Measurements from ENCODE around the gene COL18A1.

COL18A1 gene

GRCh38 chr21:45376459-45377324 lies 28.3 kb upstream of the COL18A1 start:
- DNase-seq (ENCODE audit: low spot score in 2 of 2): no peak
- no peak overlapping the region for H3K4me3 Mint-ChIP-seq
- no peak for ATAC-seq
- no peaks in the 10 kb centered on the region for H3K36me3 Mint-ChIP-seq
- H3K9me3 Mint-ChIP-seq: no peaks in the 10 kb centered on the region
- H3K27ac Mint-ChIP-seq: no peak overlapping the region
- H3K4me1 Mint-ChIP-seq: no peaks in the 10 kb centered on the region

GRCh38 chr21:45377325-45377709 lies 27.6 kb upstream of the COL18A1 start:
- no peaks in the 10 kb centered on the region for H3K36me3 Mint-ChIP-seq

GRCh38 chr21:45377866-45378257 lies 27.1 kb upstream of the COL18A1 start:
- no peaks in the 10 kb centered on the region for H3K4me1 Mint-ChIP-seq
- no peaks in the 10 kb centered on the region for H3K36me3 Mint-ChIP-seq
- no peak for DNase-seq (ENCODE audit: low spot score in 2 of 2)
- no peak overlapping the region for H3K4me3 Mint-ChIP-seq
- no peaks in the 10 kb centered on the region for H3K9me3 Mint-ChIP-seq
- no peak overlapping the region for H3K27ac Mint-ChIP-seq
- no peak for ATAC-seq

More at GRCh38 chr21:45377325-45377709, 27.6 kb upstream of the COL18A1 start:
- Mint-ChIP-seq H3K9me3 (no peaks in the 10 kb centered on the region), H3K27ac (no peak overlapping the region), H3K4me1 (no peaks in the 10 kb centered on the region), H3K4me3 (no peak overlapping the region)
- no peak for ATAC-seq
- no peak for DNase-seq (ENCODE audit: low spot score in 2 of 2)

- H3K27ac Mint-ChIP-seq: no peak overlapping the region
- no peak overlapping the region for H3K4me3 Mint-ChIP-seq
- no peaks in the 10 kb centered on the region for H3K4me1 Mint-ChIP-seq
- H3K36me3 Mint-ChIP-seq: no peaks in the 10 kb centered on the region
- no peak for ATAC-seq
- H3K9me3 Mint-ChIP-seq: no peaks in the 10 kb centered on the region
- DNase-seq (ENCODE audit: low spot score in 2 of 2): no peak
Observed at GRCh38 chr21:45378258-45378966, 26.6 kb upstream of the COL18A1 start.

DNA sequence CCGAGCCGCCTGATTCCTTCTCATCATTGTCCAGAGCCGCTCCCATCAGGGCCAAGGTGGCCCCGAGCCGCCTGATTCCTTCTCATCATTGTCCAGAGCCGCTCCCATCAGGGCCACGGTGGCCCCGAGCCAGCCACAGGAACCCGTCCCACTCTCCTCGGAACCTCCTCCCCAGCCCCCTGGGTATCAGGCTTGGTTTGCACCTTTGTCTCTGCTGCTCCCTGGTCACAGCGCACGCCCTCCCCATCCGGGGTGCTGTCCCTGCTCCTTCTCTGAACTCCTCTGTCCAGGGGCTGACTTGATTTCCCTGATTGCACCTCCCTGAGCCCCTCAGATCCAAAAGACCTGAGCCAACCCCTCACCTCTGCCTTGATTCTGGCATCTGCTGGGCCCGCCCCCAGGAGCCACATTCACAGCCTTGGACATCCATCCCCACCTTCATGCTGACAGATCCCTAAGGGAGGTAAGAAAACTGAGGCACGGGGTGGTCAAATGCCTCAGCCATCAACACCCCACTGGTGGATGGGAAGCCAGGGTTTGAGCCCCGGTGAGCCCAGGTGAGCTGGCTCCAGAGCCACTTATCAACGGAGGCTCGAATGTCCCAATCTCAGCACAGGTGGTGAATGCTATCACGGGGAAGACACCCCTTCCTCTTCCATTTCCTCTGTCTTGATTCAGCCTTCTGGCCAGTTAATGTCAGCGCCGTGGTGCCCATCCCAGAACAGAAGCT lies 25.6 kb upstream of the COL18A1 start:
- no peaks in the 10 kb centered on the region for H3K4me1 Mint-ChIP-seq
- H3K27ac Mint-ChIP-seq: no peak overlapping the region
- ATAC-seq (no peak), DNase-seq (ENCODE audit: low spot score in 2 of 2) (no peak)
- no peaks in the 10 kb centered on the region for H3K9me3 Mint-ChIP-seq
- H3K36me3 Mint-ChIP-seq: no peaks in the 10 kb centered on the region
- H3K4me3 Mint-ChIP-seq: no peak overlapping the region

DNA sequence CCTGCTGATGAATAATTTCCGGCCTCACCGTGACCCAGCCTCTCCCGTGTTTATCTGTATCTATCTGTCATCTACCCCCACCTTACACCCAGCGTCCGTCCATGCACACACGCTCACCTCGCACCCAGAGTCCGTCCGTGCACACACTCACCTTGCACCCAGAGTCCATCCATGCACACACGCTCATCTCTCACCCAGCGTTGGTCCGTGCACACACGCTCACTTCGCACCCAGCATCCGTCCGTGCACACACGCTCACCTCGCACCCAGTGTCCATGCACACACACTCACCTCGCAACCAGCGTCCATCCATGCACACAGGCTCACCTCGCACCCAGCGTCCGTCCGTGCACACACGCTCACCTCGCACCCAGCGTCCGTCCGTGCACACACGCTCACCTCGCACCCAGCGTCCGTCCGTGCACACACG lies 25.0 kb upstream of the COL18A1 start:
- Mint-ChIP-seq H3K27ac (no peak overlapping the region), H3K36me3 (no peaks in the 10 kb centered on the region), H3K4me1 (no peaks in the 10 kb centered on the region), H3K4me3 (no peak overlapping the region), H3K9me3 (no peaks in the 10 kb centered on the region)
- no peak for DNase-seq (ENCODE audit: low spot score in 2 of 2)
- no peak for ATAC-seq

- DNase-seq (ENCODE audit: low spot score in 2 of 2): no peak
- H3K27ac Mint-ChIP-seq: no peak overlapping the region
- no peak for ATAC-seq
- no peaks in the 10 kb centered on the region for H3K36me3 Mint-ChIP-seq
- no peak overlapping the region for H3K4me3 Mint-ChIP-seq
- H3K4me1 Mint-ChIP-seq: no peaks in the 10 kb centered on the region
- H3K9me3 Mint-ChIP-seq: no peaks in the 10 kb centered on the region
Observed at GRCh38 chr21:45380566-45380965, 24.4 kb upstream of the COL18A1 start.

GRCh38 chr21:45381036-45381787 lies 23.8 kb upstream of the COL18A1 start:
- Mint-ChIP-seq H3K9me3 (no peaks in the 10 kb centered on the region), H3K4me1 (no peaks in the 10 kb centered on the region), H3K27ac (no peak overlapping the region), H3K4me3 (no peak overlapping the region), H3K36me3 (no peaks in the 10 kb centered on the region)
- ATAC-seq: no peak
- DNase-seq (ENCODE audit: low spot score in 2 of 2): no peak

- no peak for ATAC-seq
- Mint-ChIP-seq H3K36me3 (no peaks in the 10 kb centered on the region), H3K4me3 (no peak overlapping the region), H3K9me3 (no peaks in the 10 kb centered on the region), H3K27ac (no peak overlapping the region), H3K4me1 (no peaks in the 10 kb centered on the region)
- no peak for DNase-seq (ENCODE audit: low spot score in 2 of 2)
Observed at GRCh38 chr21:45381865-45382696, 22.9 kb upstream of the COL18A1 start.

GRCh38 chr21:45382697-45382997 lies 22.3 kb upstream of the COL18A1 start:
- no peak overlapping the region for H3K27ac Mint-ChIP-seq
- ATAC-seq: no peak
- H3K4me1 Mint-ChIP-seq: no peaks in the 10 kb centered on the region
- no peak overlapping the region for H3K4me3 Mint-ChIP-seq
- no peaks in the 10 kb centered on the region for H3K9me3 Mint-ChIP-seq
- DNase-seq (ENCODE audit: low spot score in 2 of 2): no peak
- H3K36me3 Mint-ChIP-seq: no peaks in the 10 kb centered on the region

GRCh38 chr21:45383111-45383614 lies 21.8 kb upstream of the COL18A1 start:
- DNase-seq (ENCODE audit: low spot score in 2 of 2): no peak
- H3K27ac Mint-ChIP-seq: no peak overlapping the region
- H3K4me1 Mint-ChIP-seq: no peaks in the 10 kb centered on the region
- no peak for ATAC-seq
- no peaks in the 10 kb centered on the region for H3K9me3 Mint-ChIP-seq
- no peaks in the 10 kb centered on the region for H3K36me3 Mint-ChIP-seq
- no peak overlapping the region for H3K4me3 Mint-ChIP-seq

- Mint-ChIP-seq H3K4me1 (no peaks in the 10 kb centered on the region), H3K9me3 (no peaks in the 10 kb centered on the region), H3K4me3 (no peak overlapping the region), H3K27ac (no peak overlapping the region), H3K36me3 (no peaks in the 10 kb centered on the region)
- DNase-seq (ENCODE audit: low spot score in 2 of 2) (no peak), ATAC-seq (no peak)
Observed at GRCh38 chr21:45383615-45384201, 21.3 kb upstream of the COL18A1 start.

DNA sequence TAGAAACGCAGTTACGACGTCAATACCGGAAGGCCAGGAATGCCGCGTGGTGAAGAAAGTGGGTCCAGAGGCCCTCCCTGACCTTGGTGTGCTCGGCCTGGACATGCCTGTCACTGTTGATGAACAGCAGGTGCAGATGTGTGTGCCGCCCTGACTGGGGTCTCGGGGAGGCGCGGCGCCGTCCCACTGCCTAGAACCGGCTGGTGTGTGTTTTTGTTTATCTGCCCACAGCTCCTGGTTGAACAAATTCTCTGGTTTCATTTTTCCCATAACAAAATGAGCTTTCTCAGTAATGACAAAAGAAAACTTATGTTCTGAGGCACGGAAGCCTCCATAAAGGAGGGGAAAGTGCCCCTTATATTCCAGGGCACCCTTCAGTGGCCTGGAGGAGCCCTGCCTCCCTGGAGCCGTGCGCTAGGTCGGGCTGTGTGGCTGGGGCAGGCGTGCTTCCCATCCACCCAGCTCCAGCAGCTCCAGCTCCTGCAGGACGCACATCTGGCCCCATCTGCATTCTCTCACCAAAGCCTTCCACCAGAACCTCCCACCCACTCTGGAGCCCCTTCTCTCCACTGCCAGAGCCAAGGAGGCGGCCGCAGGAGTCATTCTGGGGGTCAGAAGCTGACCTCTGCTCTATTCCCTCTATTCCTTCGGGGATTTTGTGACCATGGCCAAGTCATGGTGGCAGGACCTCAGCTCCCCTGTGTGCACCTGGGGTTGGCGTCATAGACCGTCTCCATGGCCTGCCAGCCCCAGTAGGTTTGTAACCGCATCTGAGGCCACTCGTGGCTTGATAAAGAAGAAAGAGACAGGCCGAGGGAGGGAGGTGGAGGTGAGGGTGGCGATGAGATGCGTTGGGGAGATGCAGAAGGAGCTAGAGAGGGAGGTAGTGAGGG lies 20.1 kb upstream of the COL18A1 start:
- Mint-ChIP-seq H3K36me3 (no peaks in the 10 kb centered on the region), H3K4me1 (no peaks in the 10 kb centered on the region), H3K9me3 (no peaks in the 10 kb centered on the region), H3K4me3 (no peak overlapping the region), H3K27ac (no peak overlapping the region)
- no peak for ATAC-seq
- DNase-seq (ENCODE audit: low spot score in 2 of 2): no peak
